CD4-positive, alpha-beta T cell treated with Interferon gamma for 1 hour (primary cell): ENCODE results near the gene PPP1R3F.

Experiments
- DNase-seq: peaks from one replicate; pipeline ENCODE4 v3.0.0-alpha.2; 2020

PPP1R3F gene

DNA sequence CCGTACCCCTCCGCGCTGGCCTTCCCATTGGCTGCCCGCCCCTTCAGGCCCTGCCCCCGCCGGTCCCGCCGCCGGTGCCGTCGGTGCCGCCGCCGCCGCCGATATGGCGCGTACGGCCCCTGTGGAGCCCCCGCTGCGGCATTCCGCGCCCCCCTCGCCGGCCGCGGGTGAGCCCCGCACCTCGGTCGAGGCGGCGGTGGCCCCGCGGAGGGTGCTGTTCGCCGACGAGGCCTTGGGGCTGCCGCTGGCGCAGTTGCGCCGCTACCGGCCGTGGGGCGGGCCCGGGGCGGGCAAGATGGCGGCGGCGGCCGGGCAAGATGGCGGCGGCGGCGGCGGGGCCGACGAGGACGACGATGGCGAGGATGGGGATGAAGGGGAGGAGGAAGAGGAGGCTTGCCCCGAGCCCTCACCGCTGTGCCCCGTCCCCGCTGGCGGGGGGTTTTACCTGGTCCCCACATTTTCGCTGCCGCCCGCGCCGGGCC is at the start of gene PPP1R3F:
Gene PPP1R3F (plus strand): TSS at position 27 of the 482 bp plus-strand sequence. CDS start 77 bp downstream, at position 104.
- DNase-seq, result no peak

- no peak for DNase-seq
Measured at GRCh38 chrX:49220100-49220499, 49.5 kb upstream of the PPP1R3F start.

- no peak for DNase-seq
Measured at GRCh38 chrX:49221868-49222267, 47.7 kb upstream of the PPP1R3F start.

GRCh38 chrX:49225858-49226257 is 43.7 kb upstream of the PPP1R3F start:
- no peak for DNase-seq

GRCh38 chrX:49226946-49227345 is 42.6 kb upstream of the PPP1R3F start:
- DNase-seq, result no peak

- no peak for DNase-seq
Measured at GRCh38 chrX:49227726-49228125, 41.9 kb upstream of the PPP1R3F start.

GRCh38 chrX:49228185-49228584 is 41.4 kb upstream of the PPP1R3F start:
- no peak for DNase-seq

GRCh38 chrX:49230500-49231232 is 38.9 kb upstream of the PPP1R3F start:
- DNase-seq, result peak; percentile 72

DNA sequence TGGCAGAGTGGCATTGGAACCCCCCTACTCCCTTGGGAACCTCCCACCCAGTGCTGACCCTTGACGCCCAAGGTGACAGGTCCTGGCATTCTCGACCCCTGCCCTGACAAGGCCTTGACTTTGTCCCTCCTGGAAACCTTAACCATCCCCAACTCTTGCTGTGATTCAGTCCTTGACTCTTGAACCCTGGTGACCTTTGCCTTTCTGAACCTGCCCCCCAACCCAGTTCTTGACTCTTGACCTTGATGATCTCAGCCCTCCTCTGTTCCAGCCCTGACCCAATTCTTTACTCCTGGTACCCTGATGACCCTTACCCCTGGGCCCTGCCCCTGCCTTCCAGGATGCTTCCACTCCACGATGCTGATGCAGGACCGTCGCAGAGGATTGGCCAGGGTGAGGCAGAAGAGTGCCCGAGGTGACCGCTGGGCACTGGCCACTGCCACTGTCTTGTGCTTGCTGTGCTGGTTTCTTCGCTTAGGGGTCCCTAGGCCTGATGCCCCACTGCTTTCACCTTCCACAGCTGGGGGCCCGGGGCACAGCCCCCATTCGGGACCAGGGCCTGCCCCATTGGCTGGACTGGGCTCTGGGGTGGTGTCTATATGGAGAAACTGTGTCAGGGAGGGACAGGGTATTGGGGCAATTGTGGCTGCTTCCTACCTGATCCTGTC is 38.1 kb upstream of the PPP1R3F start:
- DNase-seq, result no peak

DNA sequence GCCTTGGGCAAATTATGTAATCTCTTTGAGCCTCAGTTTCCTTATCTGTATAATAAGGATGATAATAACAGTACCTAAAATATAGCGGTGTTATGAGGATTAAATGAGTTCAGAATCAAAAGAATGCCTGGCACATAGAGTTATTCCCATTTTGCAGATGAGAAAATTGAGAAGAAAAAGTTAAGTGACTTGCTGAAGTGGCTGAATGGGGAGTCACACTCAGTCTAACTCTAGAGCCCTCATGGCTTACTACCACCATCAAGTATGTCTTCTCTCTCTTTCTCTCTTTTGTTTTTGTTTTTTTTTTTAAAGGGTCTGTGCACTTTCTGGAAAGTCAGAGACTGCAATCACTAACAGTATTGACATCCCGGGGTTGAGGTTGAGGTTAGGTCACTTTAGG is 37.1 kb upstream of the PPP1R3F start:
- DNase-seq, result no peak

DNA sequence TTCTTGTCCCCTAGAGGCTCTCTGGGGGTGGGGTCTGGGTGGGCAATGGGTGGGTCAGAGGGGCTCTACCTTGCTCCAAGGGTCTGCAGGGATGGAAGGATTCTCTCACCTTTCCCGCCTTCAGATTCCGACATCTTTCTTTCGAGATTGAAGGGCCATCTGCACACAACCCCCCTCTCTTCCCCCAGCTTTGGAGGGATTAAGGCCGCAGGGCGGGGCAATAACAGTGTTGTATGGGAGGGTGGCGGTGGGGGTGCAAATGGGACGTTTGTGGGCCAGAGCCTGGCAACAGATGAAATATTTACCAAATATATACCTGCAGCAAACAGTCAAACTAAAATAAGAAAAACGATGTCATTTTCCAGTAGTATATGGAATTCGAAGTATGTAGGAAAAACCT is 36.4 kb upstream of the PPP1R3F start, which contains the start of gene CACNA1F:
Gene CACNA1F (minus strand): TSS at position 165 of the 400 bp plus-strand sequence. CDS start 31 bp downstream, at position 134.
- DNase-seq, result no peak

DNA sequence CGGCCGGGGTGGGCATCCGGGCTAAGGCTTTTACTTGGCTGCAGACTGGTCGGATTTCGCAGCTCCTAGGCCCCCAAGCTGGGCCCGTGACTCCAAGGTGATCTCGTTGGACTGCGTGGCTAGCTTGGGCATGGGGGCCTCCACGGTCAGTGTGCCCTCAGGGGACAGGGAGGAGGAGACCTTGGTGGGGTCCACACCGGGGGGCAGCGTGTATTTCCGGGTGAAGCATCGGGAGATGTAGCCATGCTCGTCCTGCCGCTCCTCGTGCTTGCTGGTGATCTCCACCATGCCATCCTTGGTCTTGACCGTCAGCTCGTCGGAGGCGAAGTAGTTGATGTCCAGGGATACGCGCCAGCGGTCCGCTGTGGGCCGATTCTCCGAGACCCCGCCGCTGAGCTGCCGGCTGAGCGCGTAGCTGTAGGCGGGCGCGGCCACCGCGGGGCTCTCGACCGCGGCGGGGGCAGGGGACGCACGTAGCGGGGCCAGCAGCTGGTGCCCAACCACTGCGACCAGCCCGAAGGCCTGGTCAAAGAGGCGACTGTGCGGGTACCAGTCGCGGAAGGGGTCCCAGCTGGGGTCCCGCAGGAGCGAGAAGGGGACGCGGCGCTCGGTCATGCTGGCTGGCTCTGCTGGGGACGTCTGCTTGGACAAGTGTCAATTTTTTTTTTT is 35.6 kb upstream of the PPP1R3F start:
- no peak for DNase-seq

DNA sequence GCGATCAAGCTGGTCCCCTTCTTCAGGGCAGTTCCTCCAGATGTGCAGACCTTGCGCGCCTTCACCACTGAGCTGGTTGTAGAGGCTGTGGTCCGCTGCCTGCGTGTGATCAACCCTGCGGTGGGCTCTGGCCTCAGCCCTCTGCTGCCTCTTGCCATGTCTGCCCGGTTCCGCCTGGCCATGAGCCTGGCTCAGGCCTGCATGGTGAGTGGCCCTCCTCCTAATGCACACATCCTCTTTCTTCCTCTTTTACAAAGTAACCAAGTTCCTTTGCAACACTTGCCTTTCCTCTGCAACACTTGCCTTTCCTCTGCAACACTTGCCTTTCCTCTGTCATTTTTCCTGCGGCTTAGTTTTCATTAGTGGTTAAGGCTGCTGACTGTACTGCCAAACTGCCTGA is 32.5 kb upstream of the PPP1R3F start:
- no peak for DNase-seq

DNA sequence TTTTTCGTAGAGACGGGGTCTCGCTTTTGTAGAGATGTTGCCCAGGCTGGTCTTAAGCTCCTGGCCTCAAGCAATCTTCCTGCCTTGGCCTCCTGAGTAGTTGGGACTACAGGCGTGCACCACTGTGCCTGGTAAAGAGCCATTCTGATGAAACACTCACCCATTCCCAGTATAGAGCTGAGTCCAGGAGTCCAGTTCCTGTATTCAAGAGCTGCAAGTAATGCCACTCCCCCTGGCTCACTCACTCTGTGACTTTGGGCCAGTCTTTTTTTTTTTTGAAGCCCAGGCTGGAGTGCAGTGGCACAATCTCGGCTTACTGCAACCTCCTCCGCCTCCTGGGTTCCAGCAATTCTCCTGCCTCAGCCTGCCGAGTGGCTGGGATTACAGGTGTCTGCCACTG is 30.9 kb upstream of the PPP1R3F start:
- no peak for DNase-seq

- DNase-seq, result no peak
Measured at GRCh38 chrX:49242545-49243066, 27.0 kb upstream of the PPP1R3F start.

DNA sequence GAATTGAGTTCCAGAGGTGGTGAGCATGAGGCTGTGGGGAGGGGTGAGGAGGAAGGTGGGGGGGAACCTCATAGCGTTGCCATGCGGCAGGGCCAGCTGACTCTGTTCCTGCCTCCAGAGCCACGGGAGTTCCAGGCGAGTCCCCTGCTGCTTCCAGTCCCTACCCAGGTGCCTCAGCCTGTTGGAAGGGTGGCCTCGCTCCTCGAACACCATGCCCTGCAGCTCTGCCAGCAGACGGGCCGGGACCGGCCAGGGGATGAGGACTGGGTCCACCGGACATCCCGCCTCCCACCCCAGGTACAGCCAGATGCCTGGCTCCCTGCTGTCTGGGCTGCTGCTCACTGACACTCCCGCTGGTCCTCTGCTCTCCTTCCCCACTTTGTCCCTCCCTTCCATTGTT is 26.4 kb upstream of the PPP1R3F start:
- DNase-seq, result no peak

- no peak for DNase-seq
Measured at GRCh38 chrX:49244207-49244606, 25.4 kb upstream of the PPP1R3F start.

GRCh38 chrX:49246541-49246940 is 23.1 kb upstream of the PPP1R3F start:
- no peak for DNase-seq

DNA sequence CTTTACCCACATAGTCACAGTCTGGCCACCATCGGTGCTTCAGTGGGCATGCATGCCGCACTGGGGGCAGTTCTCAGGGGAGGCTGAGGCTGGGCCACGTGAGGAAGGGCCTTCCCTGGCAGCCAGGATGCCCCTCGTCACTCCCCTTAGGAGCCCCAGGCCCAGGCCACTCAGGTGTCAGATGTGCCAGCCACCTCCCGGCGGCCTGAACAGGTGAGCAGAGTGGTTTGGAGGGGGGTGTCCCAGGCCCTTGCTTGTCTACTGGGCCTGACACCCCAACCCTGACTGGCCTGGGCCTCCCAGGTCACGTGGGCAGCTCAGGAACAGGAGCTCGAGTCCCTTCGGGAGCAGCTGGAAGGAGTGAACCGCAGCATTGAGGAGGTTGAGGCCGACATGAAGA is 22.2 kb upstream of the PPP1R3F start:
- no peak for DNase-seq

- DNase-seq, result no peak
Measured at GRCh38 chrX:49247916-49248811, 21.4 kb upstream of the PPP1R3F start.

DNA sequence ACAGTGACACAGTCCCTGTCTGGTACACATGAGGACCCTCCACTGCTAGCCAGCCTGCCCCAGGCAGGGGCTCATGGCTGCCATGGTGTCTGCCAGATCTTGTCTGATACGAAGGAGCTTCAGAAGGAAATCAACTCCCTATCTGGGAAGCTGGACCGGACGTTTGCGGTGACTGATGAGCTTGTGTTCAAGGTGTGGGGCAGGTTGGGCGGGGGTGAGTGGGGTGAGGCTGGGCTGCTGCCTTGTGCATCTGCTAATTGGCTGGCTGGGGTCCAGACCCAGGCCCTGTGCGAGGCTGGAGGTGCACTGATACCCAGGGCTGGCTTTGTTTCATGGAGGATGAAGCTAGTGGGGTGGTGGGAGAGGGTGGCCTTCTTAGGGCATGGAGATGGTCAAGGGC is 20.5 kb upstream of the PPP1R3F start:
- no peak for DNase-seq

GRCh38 chrX:49249616-49250015 is 20.0 kb upstream of the PPP1R3F start:
- no peak for DNase-seq
